Lower leg skin (tissue), 4 donors: Measurements from ENCODE around the gene IL4I1. TPM values are rescaled to one million over a fixed set of nuclear protein-coding genes. Genes with fewer than 3 reads are reported as not detected.
"Not testable (repeated sequence)": the region's sequence is repeated elsewhere in the genome, so short reads cannot be mapped to it uniquely, and the experiment has no call there.

Experiments
- DNase-seq, 2 donors: peaks; one replicate each; pipeline ENCODE4 v3.0.0-alpha.2; 2019; ENCODE audit warnings: low spot score in 2 of 2
- H3K4me3 ChIP-seq: fragments of 200-600 bp; sonication (generic); 2 replicates; pipeline ENCODE4 v1.5.1; 2017; ENCODE audit warnings: mild to moderate bottlenecking, low read depth; ENCODE audit not compliant: poor library complexity, severe bottlenecking
- CTCF ChIP-seq, 3 donors: fragments of 450-650 bp; IDR thresholded peaks; one replicate each; pipeline ENCODE4 v1.5.1; 2016; ENCODE audit warnings: antibody characterized with exemption in 3 of 3, mild to moderate bottlenecking in 3 of 3, moderate library complexity in 2 of 3
- POLR2A ChIP-seq, 2 donors: fragments of 450-650 bp; IDR thresholded peaks; one replicate each; pipeline ENCODE4 v1.6.1; 2016 to 2017; ENCODE audit warnings: antibody characterized with exemption in 2 of 2, mild to moderate bottlenecking in 1 of 2, moderate library complexity in 1 of 2
- WGBS, 2 donors: methylation state at CpG; one replicate each; pipeline ENCODE4 v1.1.5; 2018; 5-methylcytosine and 5-hydroxymethylcytosine counted together
- intact Hi-C: fragments of 100-400 bp; cut with DNase I; formaldehyde crosslinking; loops from one replicate; pipeline ENCODE4 v1.15.0; 2023; ENCODE audit warnings: low total_unique reads
- total RNA-seq, 4 donors: library from RNA; depleted of rRNA; stranded (reverse); fragments of >200 nt; gene quantifications; one replicate each; pipeline ENCODE4 v1.1.0, GENCODE V29; 2016

Gene IL4I1
- under 1 TPM in 1 of 4 donors, not detected in 3; 0.42 TPM for total RNA-seq

GRCh38 chr19:49896863-49897621 lies at the start of gene IL4I1:
IL4I1 (minus strand) TSS chr19:49896887; CDS start chr19:49896160, 727 bp downstream.
- no peak for DNase-seq
- intact Hi-C loops: no loop called here
- no peak within 1 kb of the TSS for H3K4me3 ChIP-seq
- 22 to 29% methylated on average over 17 to 20 of the region's 20 CpGs for WGBS, 2 donors
- no peak for TF ChIP-seq POLR2A (IDR thresholded peaks at IDR 0.05)
- TF ChIP-seq CTCF (IDR thresholded peaks at IDR 0.05): no peak

- H3K4me3 ChIP-seq: no peak overlapping the region
- no peak for DNase-seq
- intact Hi-C loops: no loop called here
- TF ChIP-seq CTCF (IDR thresholded peaks at IDR 0.05) (no peak), POLR2A (IDR thresholded peaks at IDR 0.05) (no peak)
- WGBS, 2 donors: 74 to 91% methylated on average over 8 of the region's 8 CpGs
These were observed 49.7 kb upstream of the IL4I1 start for GRCh38 chr19:49946415-49946814.

- not testable (repeated sequence) for DNase-seq, H3K4me3 ChIP-seq
- WGBS, 2 donors: 86 to 88% methylated on average over 5 of the region's 5 CpGs
- intact Hi-C loops: loop anchor here (5.0 kb wide), 1 partner anchor 38 kb away; no protein-coding TSS in a partner anchor
These were observed 47.9 kb upstream of the IL4I1 start for GRCh38 chr19:49944567-49944966.

- TF ChIP-seq POLR2A (IDR thresholded peaks at IDR 0.05) (no peak), CTCF (IDR thresholded peaks at IDR 0.05) (no peak)
- intact Hi-C loops: loop anchor here (5.0 kb wide), 1 partner anchor 42 kb away; no protein-coding TSS in a partner anchor
- H3K4me3 ChIP-seq: no peak overlapping the region
- no peak for DNase-seq
- 92 to 98% methylated on average over 5 of the region's 5 CpGs for WGBS, 2 donors
These were observed 43.8 kb upstream of the IL4I1 start for GRCh38 chr19:49940482-49940791.

GRCh38 chr19:49939721-49940481 lies 43.2 kb upstream of the IL4I1 start:
- TF ChIP-seq POLR2A (IDR thresholded peaks at IDR 0.05) (no peak), CTCF (IDR thresholded peaks at IDR 0.05) (no peak)
- WGBS, 2 donors: 70% methylated on average over 5 to 7 of the region's 7 CpGs
- no peak overlapping the region for H3K4me3 ChIP-seq
- intact Hi-C loops: loop anchor here (5.0 kb wide), 1 partner anchor 42 kb away; no protein-coding TSS in a partner anchor
- DNase-seq: no peak

GRCh38 chr19:49938662-49939061 lies 42.0 kb upstream of the IL4I1 start:
- intact Hi-C loops: no loop called here

More at GRCh38 chr19:49938662-49939061, 42.0 kb upstream of the IL4I1 start:
- H3K4me3 ChIP-seq: no peak overlapping the region
- WGBS, 2 donors: 80 to 82% methylated on average over 4 of the region's 4 CpGs
- no peak for DNase-seq
- no peak for TF ChIP-seq CTCF (IDR thresholded peaks at IDR 0.05)
- TF ChIP-seq POLR2A (IDR thresholded peaks at IDR 0.05): no peak
